Effector memory CD8-positive, alpha-beta T cell (primary cell): ENCODE results near the gene OR4C5.
"Not testable (repeated sequence)": the region's sequence is repeated elsewhere in the genome, so short reads cannot be mapped to it uniquely, and the experiment has no call there.

Source experiments
- ATAC-seq: fragments of 150-1000 bp; cut with Tn5 transposase; replicated peaks from 2 replicates; pipeline ENCODE4 v1.10.0; 2021; ENCODE audit warnings: mild to moderate bottlenecking, moderate library complexity
- DNase-seq, 3 experiments: peaks; one replicate each; pipeline ENCODE4 v3.0.0; 2021
- H3K27ac Mint-ChIP-seq, 2 donors: one replicate each; pipeline ENCODE4 v1.8.0; 2022; ENCODE audit warnings: mild to moderate bottlenecking in 2 of 2, mixed read lengths in 2 of 2, moderate library complexity in 2 of 2
- H3K27me3 Mint-ChIP-seq, 2 donors: one replicate each; pipeline ENCODE4 v1.8.0; 2022; ENCODE audit warnings: mixed read lengths in 2 of 2
- H3K36me3 Mint-ChIP-seq: one replicate; pipeline ENCODE4 v1.8.0; 2022; ENCODE audit warnings: mild to moderate bottlenecking, moderate library complexity, mixed read lengths; ENCODE audit not compliant: insufficient read depth
- H3K4me1 Mint-ChIP-seq, 2 donors: one replicate each; pipeline ENCODE4 v1.8.0; 2022; ENCODE audit warnings: low read depth in 2 of 2, mixed read lengths in 2 of 2
- H3K4me3 Mint-ChIP-seq, 2 donors: one replicate each; pipeline ENCODE4 v1.8.0; 2022; ENCODE audit warnings: mild to moderate bottlenecking in 2 of 2, mixed read lengths in 2 of 2, moderate library complexity in 2 of 2
- H3K9me3 Mint-ChIP-seq, 2 donors: one replicate each; pipeline ENCODE4 v1.8.0; 2022; ENCODE audit warnings: mixed read lengths in 2 of 2
- total RNA-seq, 9 experiments: gene quantifications; one replicate each; lab custom pipeline; 2026; lab: John Stamatoyannopoulos, UW

The OR4C5 gene
- total RNA-seq, result 0 reads per million in 9 experiments

DNA sequence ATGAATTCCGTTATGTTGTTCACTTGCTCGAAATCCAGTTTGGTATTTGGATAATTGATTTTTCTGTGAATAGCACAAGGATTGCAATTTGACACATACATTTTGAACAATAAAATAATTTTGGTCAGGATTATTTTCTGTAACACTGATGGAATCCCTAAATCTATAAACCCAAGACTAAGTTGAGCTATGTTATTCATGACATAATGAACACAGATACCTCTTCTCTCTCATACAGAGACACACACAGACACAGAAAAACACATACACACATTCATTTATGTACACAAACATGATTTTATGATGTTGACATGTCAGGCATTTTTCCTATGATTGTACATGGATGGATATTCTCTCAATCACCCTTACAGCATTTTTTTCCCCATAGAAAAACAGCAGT lies at the start of gene OR4C5:
Gene OR4C5, minus strand, starts transcription at position 101 of the 400 bp plus-strand sequence. Its CDS starts 0 bp downstream, at position 101.
- DNase-seq (no peak), ATAC-seq (no peak)
- H3K9me3 Mint-ChIP-seq, result peaks cover 0 to 4% of the 10 kb centered on the region in 2 donors
- no peaks in the 10 kb centered on the region for H3K27me3 Mint-ChIP-seq
- H3K36me3 Mint-ChIP-seq, result no peaks in the 10 kb centered on the region
- no peak within 1 kb of the TSS for H3K4me3 Mint-ChIP-seq
- no peak within 1 kb of the TSS for H3K27ac Mint-ChIP-seq
- H3K4me1 Mint-ChIP-seq, result peaks cover 0 to 1% of the 10 kb centered on the region in 2 donors

DNA sequence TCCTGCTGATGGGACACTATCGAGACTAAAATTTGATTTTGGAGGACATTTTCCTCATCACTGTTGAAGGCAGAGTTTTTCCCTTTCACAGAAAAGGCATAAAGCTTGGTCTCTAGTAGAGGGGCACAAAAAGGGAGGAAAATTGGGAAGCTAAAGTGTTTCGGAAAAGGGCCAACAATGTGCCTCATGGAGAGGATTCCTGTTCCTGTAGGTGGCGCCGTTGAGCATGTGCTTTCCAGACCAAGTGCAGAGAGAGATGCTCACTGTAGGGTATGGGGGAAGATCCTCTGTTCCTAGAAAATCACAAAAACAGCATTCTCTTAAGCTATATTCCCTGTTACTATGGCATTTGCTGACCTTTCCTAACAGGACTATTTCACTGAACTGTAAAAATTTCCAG lies 18.4 kb upstream of the OR4C5 start:
- Mint-ChIP-seq H3K4me3 (no peak overlapping the region), H3K27ac (no peak overlapping the region), H3K4me1 (no peaks in the 10 kb centered on the region), H3K9me3 (peaks cover 7 to 9% of the 10 kb centered on the region in 2 donors), H3K36me3 (no peaks in the 10 kb centered on the region), H3K27me3 (no peaks in the 10 kb centered on the region)
- DNase-seq (no peak), ATAC-seq (no peak)

DNA sequence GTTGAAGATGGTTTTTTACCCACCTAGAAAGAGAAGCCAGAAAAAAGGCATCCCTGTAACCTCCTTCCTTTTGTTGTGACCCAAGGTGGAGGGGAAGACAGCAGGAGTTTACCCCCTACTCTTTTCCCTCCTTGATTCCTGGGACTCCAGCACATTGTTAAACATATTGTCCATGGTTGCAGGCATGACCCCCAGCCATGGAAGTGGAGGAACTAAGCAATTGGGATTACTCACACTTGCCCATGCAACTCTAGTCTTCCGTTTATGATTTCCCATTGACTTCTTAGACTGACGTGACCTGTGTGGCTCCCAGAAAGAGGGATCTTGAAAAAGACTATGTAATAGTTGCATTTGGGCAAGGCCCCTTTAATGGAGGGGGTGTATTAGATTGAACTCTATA lies 17.9 kb upstream of the OR4C5 start:
- H3K27ac Mint-ChIP-seq, H3K4me3 Mint-ChIP-seq, DNase-seq, H3K9me3 Mint-ChIP-seq, H3K27me3 Mint-ChIP-seq, H3K36me3 Mint-ChIP-seq, ATAC-seq, H3K4me1 Mint-ChIP-seq: not testable (repeated sequence)

DNA sequence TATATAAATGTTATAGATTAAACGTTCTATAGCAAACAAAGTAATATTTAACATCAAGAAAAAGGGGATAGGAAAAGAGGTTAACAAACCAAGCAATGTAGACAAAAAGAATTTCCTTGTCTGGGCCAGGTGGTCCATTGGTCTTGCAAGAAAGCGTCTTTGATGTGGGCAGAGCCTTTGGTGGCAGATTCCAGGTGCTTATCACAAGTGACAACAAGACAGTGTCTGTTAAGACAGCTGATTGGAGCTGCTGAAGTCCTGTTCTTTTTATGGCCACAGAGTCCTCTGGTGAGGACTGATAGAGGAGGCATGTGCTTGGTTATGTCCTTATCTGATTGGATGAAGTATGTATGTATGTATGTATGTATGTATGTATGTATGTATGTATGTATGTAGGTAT lies 5.0 kb downstream of the OR4C5 start:
- H3K4me3 Mint-ChIP-seq, H3K36me3 Mint-ChIP-seq: not testable (repeated sequence)

DNA sequence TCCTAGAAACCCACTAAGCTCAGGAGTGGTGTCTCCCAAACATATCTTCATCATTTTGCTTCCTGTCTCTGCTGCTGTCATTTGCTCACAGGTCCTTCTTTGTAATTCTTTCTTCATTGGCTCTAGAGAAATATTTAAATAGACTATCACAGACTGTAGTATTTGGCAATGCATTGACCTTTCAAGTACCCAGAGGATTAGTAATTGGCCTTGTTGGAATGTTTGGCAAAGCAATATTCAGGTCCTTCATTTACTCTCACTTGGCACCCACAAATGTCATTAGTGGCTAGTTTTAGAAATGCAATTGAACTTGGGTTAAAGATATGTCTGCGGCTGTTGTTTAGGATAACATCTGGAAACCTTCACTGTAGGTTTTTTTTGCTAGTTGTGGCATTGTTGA lies 11.6 kb downstream of the OR4C5 start:
- no peak for ATAC-seq
- H3K36me3 Mint-ChIP-seq, result no peaks in the 10 kb centered on the region

More for the DNA sequence above, 5.0 kb downstream of the OR4C5 start:
- not testable (repeated sequence) for H3K27me3 Mint-ChIP-seq, H3K27ac Mint-ChIP-seq, DNase-seq, H3K4me1 Mint-ChIP-seq, H3K9me3 Mint-ChIP-seq, ATAC-seq

DNA sequence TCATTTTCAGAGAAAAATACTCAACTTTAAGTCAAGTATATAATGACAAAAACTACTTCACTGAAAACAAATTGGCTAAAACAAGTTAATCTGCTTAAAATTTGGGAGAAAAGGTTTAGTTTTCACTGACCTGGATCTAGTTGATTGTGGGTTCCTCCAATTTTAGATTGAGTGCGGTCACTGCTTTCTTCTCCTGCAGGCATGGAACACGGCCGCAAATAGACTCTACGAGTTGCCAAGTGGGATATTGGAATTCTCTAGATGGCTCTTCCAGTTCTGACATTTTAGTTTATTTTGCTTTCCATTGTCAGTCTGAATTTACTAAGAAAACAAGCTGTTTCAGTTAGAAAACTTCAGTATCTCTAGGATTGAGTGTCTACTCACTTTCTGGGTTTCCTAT lies 12.3 kb downstream of the OR4C5 start:
- Mint-ChIP-seq H3K4me3 (no peak overlapping the region), H3K9me3 (peaks cover 1 to 9% of the 10 kb centered on the region in 2 donors), H3K36me3 (no peaks in the 10 kb centered on the region), H3K27ac (no peak overlapping the region), H3K4me1 (no peaks in the 10 kb centered on the region), H3K27me3 (peaks cover 0 to 9% of the 10 kb centered on the region in 2 donors)
- ATAC-seq (no peak), DNase-seq (no peak)

More for the DNA sequence above, 11.6 kb downstream of the OR4C5 start:
- Mint-ChIP-seq H3K27ac (no peak overlapping the region), H3K4me3 (no peak overlapping the region), H3K9me3 (peaks cover 1 to 2% of the 10 kb centered on the region in 2 donors), H3K4me1 (no peaks in the 10 kb centered on the region), H3K27me3 (peaks cover 0 to 9% of the 10 kb centered on the region in 2 donors)
- no peak for DNase-seq

DNA sequence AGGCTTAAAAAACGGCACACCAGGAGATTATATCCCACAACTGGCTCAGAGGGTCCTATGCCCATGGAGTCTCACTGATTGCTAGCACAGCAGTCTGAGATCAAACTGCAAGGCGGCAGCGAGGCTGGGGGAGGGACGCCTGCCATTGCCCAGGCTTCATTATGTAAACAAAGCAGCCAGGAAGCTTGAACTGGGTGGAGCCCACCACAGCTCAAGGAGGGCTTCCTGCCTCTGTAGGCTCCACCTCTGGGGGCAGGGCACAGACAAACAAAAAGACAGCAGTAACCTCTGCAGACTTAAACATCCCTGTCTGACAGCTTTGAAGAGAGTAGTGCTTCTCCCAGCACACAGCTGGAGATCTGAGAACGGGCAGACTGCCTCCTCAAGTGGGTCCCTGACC lies 20.0 kb downstream of the OR4C5 start:
- H3K36me3 Mint-ChIP-seq, H3K27me3 Mint-ChIP-seq, ATAC-seq: not testable (repeated sequence)
- Mint-ChIP-seq H3K4me3 (peak overlapping the region; percentile 40 to 59), H3K27ac (peak overlapping the region; percentile 78 to 89), H3K4me1 (peaks cover 22% of the 10 kb centered on the region in 2 donors), H3K9me3 (peaks cover 12 to 32% of the 10 kb centered on the region in 2 donors)
- DNase-seq, result peak; percentile 19 to 29 (median 25)

DNA sequence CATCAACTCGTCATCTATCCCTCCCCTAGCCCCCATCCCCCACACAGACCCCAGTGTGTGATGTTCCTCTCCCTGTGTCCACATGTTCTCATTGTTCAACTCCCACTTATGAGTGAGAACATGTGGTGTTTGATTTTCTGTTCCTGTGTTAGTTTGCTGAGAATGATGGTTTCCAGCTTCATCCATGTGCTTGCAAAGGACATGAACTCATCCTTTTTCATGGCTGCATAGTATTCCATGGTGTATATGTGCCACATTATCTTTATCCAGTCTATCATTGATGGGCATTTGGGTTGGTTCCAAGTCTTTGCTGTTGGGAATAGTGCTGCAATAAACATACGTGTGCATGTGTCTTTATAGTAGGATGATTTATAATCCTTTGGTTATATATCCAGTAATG lies 23.8 kb downstream of the OR4C5 start:
- H3K27me3 Mint-ChIP-seq, ATAC-seq, H3K4me3 Mint-ChIP-seq, DNase-seq, H3K36me3 Mint-ChIP-seq: not testable (repeated sequence)
- H3K9me3 Mint-ChIP-seq, result peaks cover 10 to 17% of the 10 kb centered on the region in 2 donors
- H3K4me1 Mint-ChIP-seq, result peaks cover 25 to 30% of the 10 kb centered on the region in 2 donors
- H3K27ac Mint-ChIP-seq, result peak overlapping the region in 1 of 2 donors; percentile 25

DNA sequence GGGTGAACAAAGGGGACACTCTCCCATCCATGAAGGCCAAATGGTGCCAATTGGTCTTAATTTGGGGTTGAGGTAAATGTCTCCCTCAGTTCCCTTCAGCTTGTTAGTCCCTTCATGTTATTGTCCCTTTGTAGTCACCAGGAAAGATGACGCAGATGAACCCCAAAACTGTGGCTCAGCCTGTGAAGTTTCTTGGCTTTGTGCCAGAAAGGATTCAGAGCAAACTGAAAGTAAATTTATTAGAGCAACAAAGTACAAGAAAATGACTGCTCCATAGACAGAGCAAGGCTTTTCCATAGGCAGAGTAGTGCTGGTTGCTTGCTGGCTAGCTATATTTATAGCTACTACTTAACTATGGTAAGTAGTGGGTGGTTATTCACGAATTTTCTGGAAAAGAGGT lies 24.8 kb downstream of the OR4C5 start:
- Mint-ChIP-seq H3K36me3 (no peaks in the 10 kb centered on the region), H3K9me3 (peaks cover 8 to 10% of the 10 kb centered on the region in 2 donors), H3K4me3 (peak overlapping the region; percentile 42 to 50), H3K27ac (peak overlapping the region in 1 of 2 donors; percentile 65), H3K27me3 (no peaks in the 10 kb centered on the region), H3K4me1 (peaks cover 17 to 26% of the 10 kb centered on the region in 2 donors)
- DNase-seq (peak in 2 of 3 experiments; percentile 4 to 7), ATAC-seq (peak; percentile 32)

DNA sequence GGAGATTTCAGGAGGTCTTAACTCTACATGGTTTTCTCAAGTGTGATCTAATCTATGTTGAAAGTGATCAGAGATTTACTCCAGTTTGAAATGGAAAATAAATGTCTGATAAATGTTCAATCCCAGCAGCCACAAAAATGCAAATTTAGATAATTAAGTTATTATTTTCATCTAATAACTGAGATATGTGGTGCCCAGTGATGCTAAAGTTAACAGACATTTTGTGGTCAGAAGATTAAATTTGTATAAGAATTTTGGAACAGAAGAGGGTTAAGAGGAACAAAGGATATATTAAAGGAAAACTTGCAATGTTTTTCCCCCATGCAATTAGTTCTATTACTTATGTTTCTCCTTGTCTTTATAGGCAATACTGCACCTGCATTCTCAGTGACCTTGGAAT lies 41.6 kb downstream of the OR4C5 start, which contains the start of gene OR4C3:
Gene OR4C3, plus strand, starts transcription at position 301 of the 400 bp plus-strand sequence. CDS start 102 bp downstream, outside the sequence.
- peak within 1 kb of the TSS in 1 of 2 donors; percentile 7 for H3K4me3 Mint-ChIP-seq
- peak within 1 kb of the TSS in 1 of 2 donors; percentile 65 for H3K27ac Mint-ChIP-seq
- peaks cover 13 to 25% of the 10 kb centered on the region in 2 donors for H3K4me1 Mint-ChIP-seq
- H3K27me3 Mint-ChIP-seq, result peaks cover 0 to 12% of the 10 kb centered on the region in 2 donors
- not testable (repeated sequence) for ATAC-seq, H3K36me3 Mint-ChIP-seq, DNase-seq, H3K9me3 Mint-ChIP-seq

DNA sequence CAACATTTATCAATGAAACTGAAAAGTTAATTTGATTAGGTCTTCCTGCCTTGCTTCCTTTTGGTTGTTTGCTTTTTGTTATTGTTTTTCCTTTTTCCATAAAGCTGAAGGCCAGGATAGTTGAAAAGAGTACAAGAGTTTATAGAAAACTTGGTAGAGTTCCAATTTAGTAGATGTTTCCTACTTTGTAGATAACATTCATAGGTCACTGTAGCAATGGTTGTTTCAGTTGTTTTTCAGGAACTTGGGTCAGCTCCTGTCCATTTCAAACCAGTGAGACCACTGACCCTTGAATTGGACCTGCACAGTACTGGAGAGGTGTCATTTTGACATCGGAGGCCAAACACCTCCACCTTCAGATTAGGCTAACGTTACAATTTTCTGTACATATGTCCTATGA lies 46.5 kb downstream of the OR4C5 start:
- H3K9me3 Mint-ChIP-seq, H3K36me3 Mint-ChIP-seq, DNase-seq, H3K4me1 Mint-ChIP-seq, H3K4me3 Mint-ChIP-seq, ATAC-seq, H3K27ac Mint-ChIP-seq: not testable (repeated sequence)
- peaks cover 12 to 32% of the 10 kb centered on the region in 2 donors for H3K27me3 Mint-ChIP-seq
